Left cardiac atrium (tissue), 4 donors: ENCODE results near the gene KCNQ4. TPM values are rescaled to one million over a fixed set of nuclear protein-coding genes. Genes with fewer than 3 reads are reported as not detected.

ENCODE experiments used
- ATAC-seq, 2 donors: fragments of 200-7000 bp; cut with Tn5 transposase; one replicate each; pipeline ENCODE4 v1.9.1; 2020; ENCODE audit warnings: mild to moderate bottlenecking in 2 of 2, moderate library complexity in 2 of 2
- DNase-seq: peaks from one replicate; pipeline ENCODE4 v3.0.0-alpha.2; 2020
- intact Hi-C, 2 donors: fragments of 100-400 bp; cut with DNase I; formaldehyde crosslinking; loops; one replicate each; pipeline versions ENCODE4 v1.14.1 to v1.15.1; 2022 to 2023
- total RNA-seq, 2 donors: library from RNA; stranded (reverse); fragmentation: NEBNext Ultra II Directional; extraction: Animal tissue kit (Norgen Biotek cat#: 25700); gene quantifications; one replicate each; pipeline ENCODE4 v1.2.1, GENCODE V29; 2021
- donor health status: DM: no; HTN: yes; CAD: no.
- donor health status: DM: no; HTN: yes; CAD: no; lungs with severe emphysema.
- donor health status: DM: yes; HTN: yes; CAD: no.
- donor health status: Dilated cardiomyopathy.

KCNQ4 gene
- total RNA-seq, 2 donors from 2014 or later: 1.3 to 1.4 TPM

DNA sequence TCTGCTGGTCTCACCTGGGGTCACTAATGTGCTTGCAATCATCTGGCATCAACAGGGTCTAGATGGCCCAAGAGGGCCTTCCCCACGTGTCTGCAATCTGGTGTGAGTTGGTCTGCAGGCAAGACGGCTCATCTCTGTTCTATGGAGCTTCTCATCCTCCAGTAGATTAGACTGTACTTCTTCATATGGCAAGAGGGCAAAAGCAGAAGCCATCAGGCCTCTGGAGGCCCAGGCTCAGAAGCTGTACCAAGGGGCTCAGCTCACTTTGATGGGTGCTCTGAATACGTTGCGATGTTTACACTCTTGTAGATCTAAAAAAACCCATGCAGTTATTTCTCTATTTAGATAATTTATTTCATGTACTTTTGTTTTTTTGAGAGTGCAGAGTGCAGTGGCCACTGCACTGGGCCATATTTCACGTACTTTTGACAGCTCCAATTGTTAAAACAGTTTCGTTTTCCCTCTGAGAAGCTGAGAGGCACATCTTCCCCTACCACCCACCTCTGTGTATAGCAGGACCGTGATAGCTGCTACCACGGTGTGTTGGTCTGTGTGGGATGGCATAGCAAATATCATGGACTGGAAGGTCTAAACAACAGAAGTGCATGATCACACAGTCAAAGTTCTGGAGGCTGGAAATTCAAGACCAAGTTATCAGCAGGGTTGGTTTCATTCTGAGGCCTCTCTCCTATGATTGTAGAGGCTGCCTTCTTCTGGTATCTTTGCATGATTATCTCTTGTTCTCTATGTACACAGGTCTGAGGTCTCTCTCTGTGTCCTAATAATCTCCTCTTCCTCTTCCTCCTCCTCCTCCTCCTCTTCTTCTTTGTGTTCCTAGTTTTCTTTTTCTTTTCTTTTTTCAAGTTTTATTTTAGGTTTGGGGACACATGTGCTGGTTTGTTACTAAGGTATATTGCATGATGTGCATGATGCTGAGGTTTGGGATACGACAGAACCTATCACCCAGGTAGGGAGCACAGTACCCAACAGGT lies 61.6 kb downstream of the KCNQ4 start:
- DNase-seq: no peak
- intact Hi-C loops: loop anchor here (5.0 to 10.0 kb wide), 2 partner anchors 70 to 73 kb away; no protein-coding TSS in a partner anchor
- ATAC-seq: no peak

DNA sequence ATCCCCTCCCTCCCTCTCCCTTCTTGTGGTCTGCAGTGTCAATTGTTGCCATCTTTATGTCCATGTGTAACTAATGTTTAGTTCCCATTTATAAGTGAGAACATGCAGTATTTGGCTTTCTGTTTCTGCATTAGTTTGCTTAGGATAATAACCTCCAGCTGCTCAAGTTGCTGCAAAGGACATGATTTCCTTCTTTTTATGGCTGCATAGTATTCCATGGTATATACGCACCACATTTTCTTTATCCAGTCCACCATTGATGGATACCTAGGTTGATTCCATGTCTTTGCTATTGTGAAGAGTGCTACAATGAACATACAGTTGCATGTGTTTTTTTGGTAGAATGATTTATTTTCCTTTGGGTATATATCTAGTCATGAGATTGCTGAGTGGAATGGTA lies 62.3 kb downstream of the KCNQ4 start:
- intact Hi-C loops: loop anchor here (5.0 to 10.0 kb wide), 2 partner anchors 71 to 74 kb away; no protein-coding TSS in a partner anchor
- no peak for ATAC-seq
- no peak for DNase-seq

DNA sequence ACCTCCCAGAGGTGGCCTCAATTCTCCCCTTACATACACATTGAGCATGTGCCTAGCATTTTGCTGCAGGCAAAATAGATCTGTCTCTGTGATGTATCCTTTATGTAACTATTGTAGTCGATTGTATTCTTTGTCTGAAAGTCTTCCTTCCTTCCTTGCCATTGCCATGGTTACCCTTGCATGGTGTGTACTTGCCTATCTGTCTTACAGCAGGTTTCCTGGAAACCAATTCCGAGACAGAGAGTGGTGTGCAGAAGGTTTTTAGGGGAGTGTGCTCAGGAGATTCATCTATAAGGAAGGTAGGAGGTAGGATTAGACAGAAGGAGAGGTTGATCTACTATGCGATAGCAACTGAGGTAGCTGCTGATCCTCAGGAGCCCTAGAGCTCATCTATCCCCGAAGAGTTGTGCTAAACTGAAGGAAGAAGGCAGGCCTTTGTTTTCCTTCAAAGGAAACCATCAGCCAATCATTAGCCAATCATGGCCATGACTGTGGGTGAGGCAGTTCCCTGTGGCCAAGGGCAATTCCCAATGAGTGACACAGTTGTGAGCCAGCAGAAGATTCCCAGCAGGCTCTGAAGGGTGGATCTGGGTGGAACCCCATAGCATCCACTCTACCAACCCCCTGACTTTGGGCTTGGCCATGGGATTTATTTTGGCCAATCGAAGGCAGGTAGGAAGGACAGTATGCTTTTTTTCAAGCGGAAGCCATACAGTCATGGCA lies 63.6 kb downstream of the KCNQ4 start:
- ATAC-seq (no peak), DNase-seq (no peak)
- intact Hi-C loops: loop anchor here (5.0 to 10.0 kb wide), 2 partner anchors 72 to 75 kb away; no protein-coding TSS in a partner anchor

DNA sequence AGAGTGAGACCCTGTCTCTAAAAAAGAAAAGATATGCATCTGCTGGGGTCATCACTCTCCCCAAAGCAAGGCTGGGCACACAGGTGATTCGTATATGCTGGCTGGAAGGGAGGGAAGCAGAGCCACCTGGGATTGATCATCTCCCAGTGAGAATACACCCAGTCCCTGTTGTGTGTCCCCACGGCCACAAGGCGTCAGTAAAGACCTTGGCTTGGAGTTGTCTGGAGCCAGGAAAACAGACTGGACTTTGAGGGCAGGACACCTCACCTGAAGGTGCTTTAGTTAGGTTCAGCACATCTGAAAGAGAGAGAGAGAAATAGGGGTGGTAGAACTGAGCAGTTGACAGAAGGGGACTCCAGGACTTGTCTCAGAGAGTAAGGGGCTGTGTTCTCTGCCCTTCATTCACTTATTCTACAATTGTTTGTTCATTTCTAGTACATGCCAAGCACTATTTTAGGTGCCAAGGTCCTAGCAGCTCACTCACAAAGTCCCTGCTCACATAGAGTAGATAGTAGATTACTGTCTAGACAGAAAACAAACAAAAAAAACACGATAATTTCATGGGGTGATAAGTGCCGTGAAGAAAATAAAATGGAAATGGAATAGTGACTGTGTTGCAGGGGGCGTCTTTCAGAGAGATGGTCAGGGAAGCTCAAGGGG lies 65.1 kb downstream of the KCNQ4 start:
- intact Hi-C loops: loop anchor here (2.0 to 10.0 kb wide), 3 partner anchors 74 to 104 kb away; no protein-coding TSS in a partner anchor
- peak; percentile 73 to 80 for ATAC-seq
- DNase-seq: peak; percentile 63

DNA sequence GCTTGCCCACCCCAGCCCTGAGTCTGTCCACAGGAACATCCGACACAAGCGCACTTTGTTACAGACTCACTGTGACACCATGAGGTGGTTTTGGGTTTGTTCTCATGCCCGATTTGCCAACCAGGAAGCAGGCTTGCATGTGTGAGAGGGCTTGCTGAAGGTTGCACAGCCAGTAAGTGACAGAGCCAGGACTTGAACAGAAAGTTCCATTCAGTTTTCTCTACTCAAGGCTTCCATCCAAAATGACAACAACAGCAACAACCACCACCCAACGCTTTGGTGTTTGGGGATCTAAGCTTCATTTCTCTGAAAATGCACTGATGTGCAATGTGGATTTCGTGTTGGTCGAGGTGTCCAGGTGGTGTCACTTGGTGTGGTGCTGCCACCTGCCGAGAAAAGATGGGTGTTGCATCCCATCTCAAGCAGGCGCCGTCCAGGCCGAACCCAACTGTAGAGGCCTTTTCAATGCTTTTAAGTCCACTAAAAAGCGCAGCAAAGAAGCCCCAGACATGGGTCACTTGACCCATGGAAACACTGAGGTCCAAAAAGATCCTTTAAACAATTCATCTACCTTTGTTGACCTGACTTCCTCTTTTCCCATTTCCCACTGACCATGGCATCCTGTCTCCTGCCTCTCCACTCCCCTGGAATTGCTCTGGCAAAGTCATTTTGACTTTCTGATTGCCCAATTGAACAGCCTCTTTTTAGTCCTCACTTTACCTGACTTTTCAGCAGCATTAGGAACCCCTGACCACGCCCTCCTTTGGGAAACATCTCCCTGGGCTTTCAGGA lies 66.4 kb downstream of the KCNQ4 start:
- intact Hi-C loops: loop anchor here (2.0 to 10.0 kb wide), 5 partner anchors 75 to 238 kb away; no protein-coding TSS in a partner anchor
- peak; percentile 75 to 88 for ATAC-seq
- peak; percentile 74 for DNase-seq

DNA sequence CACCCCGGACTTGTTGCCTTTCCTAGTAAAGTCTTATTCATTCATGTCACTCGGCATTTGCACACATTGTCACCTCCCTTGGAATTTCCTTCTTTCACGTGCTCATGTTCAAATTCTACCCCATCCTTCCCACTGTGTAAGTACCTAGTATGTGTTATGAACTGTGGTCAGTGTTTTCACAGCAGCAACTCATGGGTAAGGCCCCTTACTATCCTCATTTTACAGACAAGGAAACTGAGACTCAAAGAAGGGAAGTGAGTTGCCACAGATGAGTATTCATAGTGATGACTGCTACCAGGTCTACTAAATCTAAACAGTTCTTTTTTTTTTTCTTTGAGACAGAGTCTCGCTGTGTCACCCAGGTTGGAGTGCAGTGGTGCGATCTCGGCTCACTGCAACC lies 68.1 kb downstream of the KCNQ4 start:
- intact Hi-C loops: loop anchor here (5.0 to 10.0 kb wide), 2 partner anchors 237 to 239 kb away; no protein-coding TSS in a partner anchor

GRCh38 chr1:40853113-40853884 lies 69.7 kb downstream of the KCNQ4 start:
- DNase-seq: no peak
- ATAC-seq: peak in 1 of 2 donors; percentile 46
- intact Hi-C loops: loop anchor here (5.0 to 10.0 kb wide), 2 partner anchors 238 to 241 kb away; no protein-coding TSS in a partner anchor

More for the DNA sequence above, 68.1 kb downstream of the KCNQ4 start:
- no peak for DNase-seq
- ATAC-seq: no peak

GRCh38 chr1:40853885-40854170 lies 70.2 kb downstream of the KCNQ4 start:
- DNase-seq (no peak), ATAC-seq (peak in 1 of 2 donors; percentile 10)
- intact Hi-C loops: loop anchor here (5.0 to 10.0 kb wide), 2 partner anchors 239 to 242 kb away; no protein-coding TSS in a partner anchor

DNA sequence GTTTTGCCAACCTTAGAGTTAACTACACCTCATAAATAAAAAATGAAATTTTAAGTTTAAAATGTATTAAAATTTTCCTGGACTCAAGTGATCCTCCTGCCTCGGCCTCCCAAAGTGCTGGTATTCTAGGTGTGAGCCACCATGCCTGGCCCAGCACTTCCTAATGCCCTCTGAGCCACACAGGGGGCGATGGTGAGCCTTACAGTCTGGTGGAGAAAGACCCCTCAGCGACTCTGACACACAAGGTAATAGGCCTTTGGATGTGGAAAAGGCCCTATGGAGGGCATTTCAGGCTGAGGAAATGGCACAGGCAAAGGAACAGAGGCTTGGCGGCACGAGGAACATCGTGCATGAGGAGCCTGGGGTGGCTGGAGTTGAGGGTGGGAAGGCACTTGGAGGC lies 71.9 kb downstream of the KCNQ4 start:
- no peak for ATAC-seq
- intact Hi-C loops: loop anchor here in 1 of 2 donors (10.0 kb wide), 1 partner anchor 241 kb away; no protein-coding TSS in a partner anchor
- no peak for DNase-seq

GRCh38 chr1:40856116-40856515 lies 72.5 kb downstream of the KCNQ4 start:
- intact Hi-C loops: loop anchor here in 1 of 2 donors (10.0 kb wide), 1 partner anchor 241 kb away; no protein-coding TSS in a partner anchor
- ATAC-seq (no peak), DNase-seq (no peak)

- DNase-seq (no peak), ATAC-seq (no peak)
- intact Hi-C loops: loop anchor here in 1 of 2 donors (10.0 kb wide), 1 partner anchor 242 kb away; no protein-coding TSS in a partner anchor
Observed at GRCh38 chr1:40856656-40857302, 73.2 kb downstream of the KCNQ4 start.

DNA sequence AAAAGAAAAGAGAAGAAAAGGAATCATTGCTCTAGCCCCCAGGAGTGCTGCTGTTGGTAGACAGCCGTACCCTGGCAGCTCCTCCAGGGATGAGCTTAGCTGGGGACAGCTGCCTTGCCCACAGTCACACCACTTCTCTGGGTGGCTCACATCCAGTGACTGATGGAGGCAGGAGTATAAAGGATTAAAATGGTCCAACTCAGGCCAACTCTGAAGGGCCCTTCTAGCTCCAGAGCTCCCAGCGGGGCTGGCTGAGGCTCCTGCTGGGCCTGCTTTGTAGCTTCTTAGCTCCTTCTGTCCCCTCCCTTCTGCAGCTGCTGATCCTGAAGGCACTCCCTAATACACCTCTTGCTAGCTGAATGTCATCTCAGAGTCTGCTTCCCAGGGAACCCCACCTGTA lies 74.2 kb downstream of the KCNQ4 start:
- ATAC-seq (no peak), DNase-seq (no peak)
- intact Hi-C loops: loop anchor here in 1 of 2 donors (10.0 kb wide), 1 partner anchor 243 kb away; no protein-coding TSS in a partner anchor

- DNase-seq: no peak
- intact Hi-C loops: loop anchor here in 1 of 2 donors (10.0 kb wide), 1 partner anchor 244 kb away; no protein-coding TSS in a partner anchor
- no peak for ATAC-seq
Observed at GRCh38 chr1:40858856-40859416, 75.3 kb downstream of the KCNQ4 start.

GRCh38 chr1:40860706-40861223 lies 77.2 kb downstream of the KCNQ4 start:
- intact Hi-C loops: no loop called here
- ATAC-seq (peak in 1 of 2 donors; percentile 13), DNase-seq (no peak)

- ATAC-seq (peak; percentile 12 to 13), DNase-seq (peak; percentile 68)
- intact Hi-C loops: no loop called here
Observed at GRCh38 chr1:40861224-40862003, 77.8 kb downstream of the KCNQ4 start.
